Measurements from ENCODE around the gene MTHFR. TPM values are rescaled to one million over a fixed set of nuclear protein-coding genes. Genes with fewer than 3 reads are reported as not detected.

The MTHFR gene
- total and polyA plus RNA-seq, 8 donors: 9.6 to 19.1 (median 15.6) TPM

DNA sequence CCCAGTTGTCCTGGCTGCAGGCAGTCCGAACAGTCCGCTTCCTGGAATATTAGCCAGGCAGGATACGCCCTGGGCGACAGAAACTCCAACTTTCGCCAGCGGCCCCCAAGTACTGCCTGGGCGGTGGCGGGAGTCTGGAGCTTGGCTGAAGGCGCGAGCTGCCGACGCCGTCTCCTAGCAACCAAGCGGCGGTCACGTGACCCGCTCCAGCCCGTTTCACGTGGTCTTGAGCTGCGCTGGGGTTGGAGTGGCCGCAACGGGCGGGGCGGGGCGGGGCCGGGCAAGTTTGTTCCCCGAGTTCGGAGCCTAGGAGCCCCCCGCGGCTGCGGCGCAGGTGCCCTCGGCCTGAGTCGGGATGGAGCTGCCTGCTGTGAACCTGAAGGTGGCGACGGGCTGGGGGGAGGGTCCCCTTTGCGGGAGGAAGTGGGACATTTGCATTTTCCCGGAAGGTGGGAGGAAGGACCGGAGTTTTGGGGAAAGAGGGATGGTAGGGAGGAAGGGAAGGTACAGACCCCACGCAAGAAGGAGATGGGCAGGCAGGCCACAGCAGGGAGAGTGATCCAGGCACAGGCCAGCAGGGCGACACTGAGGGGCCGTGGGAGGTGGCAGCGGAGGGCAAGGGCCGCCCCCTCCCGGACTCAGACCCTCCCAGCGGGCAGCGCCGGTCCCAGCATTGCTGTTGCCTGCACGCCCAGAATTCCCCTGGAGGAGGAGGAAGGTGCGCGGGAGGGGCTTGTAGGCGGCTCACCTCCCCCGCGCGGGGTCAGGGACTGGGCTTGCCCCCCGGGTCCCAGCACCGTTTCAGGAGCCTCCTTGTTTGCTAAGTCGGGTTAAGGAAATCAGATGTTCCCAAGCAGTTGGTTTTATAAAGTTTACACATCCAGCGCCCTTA, 69.7 kb downstream of the MTHFR start, which contains the start of gene AGTRAP:
TSS of gene AGTRAP (plus strand) at position 283 of the 892 bp plus-strand sequence. CDS start at position 356, 73 bp downstream.
- ATAC-seq: peak; percentile 91 to 94 (median 93)

More for the DNA sequence above, 69.7 kb downstream of the MTHFR start, which contains the start of gene AGTRAP:
- H3K27ac ChIP-seq: peak within 1 kb of the TSS; percentile 45 to 85 (median 69)
- H3K36me3 ChIP-seq: no peaks in the 10 kb centered on the region
- DNase-seq (peak; percentile 93 to 99 (median 96)), FAIRE-seq (no peak)
- no peak for TF ChIP-seq CTCF (IDR thresholded peaks at IDR 0.05)
- H3K4me3 ChIP-seq: peak within 1 kb of the TSS; percentile 55 to 84 (median 72)
- H3K27me3 ChIP-seq: no peaks in the 10 kb centered on the region
- WGBS, 2 donors: 1% methylated on average over 59 of the region's 59 CpGs
- intact Hi-C loops (cut with DNase I): no loop called here
- peaks cover 5 to 12% (median 6%) of the 10 kb centered on the region in 3 donors for H3K4me1 ChIP-seq
- H3K9me3 ChIP-seq: no peaks in the 10 kb centered on the region

Other genes with a start within 250 kb of the MTHFR start
- 10 to 100 TPM; 27.5 to 75.6 (median 43.7) TPM for gene FBXO2, start 151.5 kb downstream of the MTHFR start, total RNA-seq
- 10 to 100 TPM; 25.3 to 58.6 TPM for gene FBXO2, start 151.5 kb downstream of the MTHFR start, polyA plus RNA-seq
- 10 to 100 TPM; 12.1 to 19.0 (median 14.8) TPM for gene FBXO44, start 151.1 kb downstream of the MTHFR start, total RNA-seq
- 10 to 100 TPM; 36.9 to 54.6 TPM for gene FBXO44, start 151.1 kb downstream of the MTHFR start, polyA plus RNA-seq
- gene FBXO6, start 141.8 kb downstream of the MTHFR start, total RNA-seq: 1 to 10 TPM; 4.8 to 8.0 (median 6.9) TPM
- 1 to 10 TPM; 7.7 TPM for gene FBXO6, start 141.8 kb downstream of the MTHFR start, polyA plus RNA-seq
- gene MAD2L2, start 124.8 kb downstream of the MTHFR start, total RNA-seq: 10 to 100 TPM; 15.6 to 23.7 (median 20.2) TPM
- gene MAD2L2, start 124.8 kb downstream of the MTHFR start, polyA plus RNA-seq: 10 to 100 TPM; 24.5 to 27.0 TPM
- under 1 TPM in 5 of 6 donors, not detected in 1; 0.03 to 0.09 (median 0.03) TPM for gene DRAXIN, start 114.3 kb downstream of the MTHFR start, total RNA-seq
- gene DRAXIN, start 114.3 kb downstream of the MTHFR start, polyA plus RNA-seq: under 1 TPM; under 0.01 TPM
- 10 to 100 TPM; 16.8 to 28.1 (median 22.0) TPM for gene AGTRAP, start 69.8 kb downstream of the MTHFR start, total RNA-seq
- 10 to 100 TPM; 28.5 to 38.5 TPM for gene AGTRAP, start 69.8 kb downstream of the MTHFR start, polyA plus RNA-seq
- under 1 TPM in 1 of 6 donors, not detected in 5; 0.37 TPM for gene C1orf167, start 43.8 kb downstream of the MTHFR start, total RNA-seq
- 1 to 10 TPM in 1 of 2 donors, under 1 TPM in 1; 0.85 to 1.4 TPM for gene C1orf167, start 43.8 kb downstream of the MTHFR start, polyA plus RNA-seq
- 10 to 100 TPM in 1 of 6 donors, 1 to 10 TPM in 5; 4.3 to 12.3 (median 6.0) TPM for gene CLCN6, start 227 bp upstream of the MTHFR start, total RNA-seq
- 10 to 100 TPM; 13.6 to 16.8 TPM for gene CLCN6, start 227 bp upstream of the MTHFR start, polyA plus RNA-seq
- gene NPPA, start 41.8 kb upstream of the MTHFR start, total RNA-seq: under 1 TPM in 1 of 6 donors, not detected in 5; 0.24 TPM
- gene NPPA, start 41.8 kb upstream of the MTHFR start, polyA plus RNA-seq: 1 to 10 TPM in 1 of 2 donors, under 1 TPM in 1; 0.28 to 1.3 TPM
- gene NPPB, start 53.0 kb upstream of the MTHFR start, total RNA-seq: 1 to 10 TPM in 1 of 6 donors, under 1 TPM in 2, not detected in 3; 0.28 to 1.5 (median 0.31) TPM
- gene NPPB, start 53.0 kb upstream of the MTHFR start, polyA plus RNA-seq: 1 to 10 TPM in 1 of 2 donors, under 1 TPM in 1; 0.95 to 1.6 TPM
- 10 to 100 TPM; 23.9 to 33.8 (median 28.0) TPM for gene KIAA2013, start 120.5 kb upstream of the MTHFR start, total RNA-seq
- 10 to 100 TPM; 21.0 to 25.3 TPM for gene KIAA2013, start 120.5 kb upstream of the MTHFR start, polyA plus RNA-seq
- 10 to 100 TPM; 25.3 to 55.2 (median 37.7) TPM for gene PLOD1, start 128.8 kb upstream of the MTHFR start, total RNA-seq
- gene PLOD1, start 128.8 kb upstream of the MTHFR start, polyA plus RNA-seq: 10 to 100 TPM; 20.0 to 30.5 TPM
- gene MFN2, start 174.5 kb upstream of the MTHFR start, total RNA-seq: 10 to 100 TPM; 20.4 to 34.4 (median 26.0) TPM
- 10 to 100 TPM; 13.7 to 21.7 TPM for gene MFN2, start 174.5 kb upstream of the MTHFR start, polyA plus RNA-seq
- 10 to 100 TPM in 5 of 6 donors, 1 to 10 TPM in 1; 9.3 to 17.8 (median 12.3) TPM for gene MIIP, start 213.5 kb upstream of the MTHFR start, total RNA-seq
- gene MIIP, start 213.5 kb upstream of the MTHFR start, polyA plus RNA-seq: 10 to 100 TPM; 48.4 to 59.1 TPM